ENCODE data around the gene TTBK1.

Gene TTBK1

DNA sequence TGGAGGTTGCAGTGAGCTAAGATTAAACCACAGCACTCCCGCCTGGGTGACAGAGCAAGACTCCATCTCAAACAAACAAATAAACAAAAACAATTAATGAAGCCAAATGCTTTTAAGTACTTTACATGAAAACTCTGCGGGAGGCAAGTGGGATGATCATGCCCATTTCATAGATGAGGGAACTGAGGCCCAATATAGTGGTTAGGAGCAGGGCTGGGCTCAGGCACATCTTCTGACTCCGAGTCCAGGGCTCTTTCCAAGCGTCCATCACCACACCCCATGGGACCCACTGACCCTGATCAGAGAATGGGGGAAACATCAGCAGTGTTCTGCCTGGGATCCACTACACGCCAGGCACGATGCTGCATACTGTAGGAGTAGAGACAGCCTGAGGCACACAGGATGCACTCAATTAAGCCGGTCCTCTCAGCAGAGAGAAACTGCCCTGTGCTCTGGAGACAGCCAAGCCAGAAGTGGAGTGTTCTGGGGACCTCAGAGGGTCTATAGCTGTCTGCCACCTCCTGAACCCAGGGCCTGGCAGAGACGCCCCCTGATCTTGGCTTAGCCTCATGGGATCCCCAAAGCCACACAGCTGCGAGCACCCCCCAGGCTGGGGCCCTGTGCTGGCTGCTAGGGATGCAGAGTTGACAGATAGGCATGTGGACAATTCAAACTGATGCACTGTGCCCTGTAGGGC, 13.5 kb downstream of the TTBK1 start:
- no peak for DNase-seq

DNA sequence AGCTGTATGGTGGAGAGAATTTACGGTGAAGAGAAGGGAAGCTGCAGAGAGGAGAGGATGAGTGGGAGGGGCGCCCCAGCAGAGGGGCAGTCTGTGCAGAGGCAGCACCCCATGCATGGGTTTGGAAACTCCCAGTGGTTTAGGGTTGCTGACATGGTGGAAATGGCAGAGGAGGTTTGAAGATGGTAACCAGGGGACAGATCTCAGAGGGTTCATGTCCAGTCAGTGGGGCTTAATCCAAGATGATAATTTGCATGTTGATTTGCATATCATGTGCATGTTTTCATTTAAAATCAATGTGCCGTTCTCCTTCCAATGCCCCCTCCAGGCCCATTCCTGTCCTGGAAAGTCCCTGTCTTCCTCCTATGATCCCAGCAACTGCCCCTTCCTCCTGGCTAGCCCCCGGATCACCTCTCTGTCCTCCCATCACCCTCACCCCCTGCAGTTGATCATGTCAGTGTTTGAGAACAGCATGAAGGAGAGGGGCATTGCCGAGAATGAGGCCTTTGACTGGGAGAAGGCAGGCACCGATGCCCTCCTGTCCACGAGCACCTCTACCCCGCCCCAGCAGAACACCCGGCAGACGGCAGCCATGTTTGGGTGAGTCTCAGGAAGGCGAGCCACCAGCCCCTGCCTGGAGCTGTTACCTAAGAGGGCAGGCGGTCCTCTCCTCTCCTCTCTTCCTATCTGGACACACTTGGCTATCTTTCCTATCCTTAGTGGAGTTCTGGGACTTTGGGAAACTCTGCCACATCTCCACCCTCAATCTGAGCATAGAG, 14.3 kb downstream of the TTBK1 start:
- DNase-seq: no peak

DNA sequence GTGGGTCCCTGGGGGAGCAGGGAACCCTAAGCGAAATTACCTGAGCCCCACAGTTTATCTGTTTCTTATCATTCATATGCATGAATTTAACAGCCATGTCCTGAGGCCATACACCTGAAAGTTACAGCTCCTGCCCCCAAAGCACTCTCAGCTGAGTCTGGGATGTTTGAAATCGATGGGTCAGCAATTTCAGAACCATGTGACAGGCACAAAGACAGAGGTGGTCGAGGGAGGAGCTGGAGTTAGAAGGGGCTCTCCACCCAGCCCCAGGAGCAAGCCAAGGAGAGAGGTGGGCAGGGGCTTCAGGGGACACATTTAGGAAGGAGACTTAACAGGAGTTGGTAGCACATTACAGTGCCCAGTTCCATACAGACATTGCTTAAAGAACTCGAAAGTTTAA, 14.9 kb downstream of the TTBK1 start:
- DNase-seq: no peak

DNA sequence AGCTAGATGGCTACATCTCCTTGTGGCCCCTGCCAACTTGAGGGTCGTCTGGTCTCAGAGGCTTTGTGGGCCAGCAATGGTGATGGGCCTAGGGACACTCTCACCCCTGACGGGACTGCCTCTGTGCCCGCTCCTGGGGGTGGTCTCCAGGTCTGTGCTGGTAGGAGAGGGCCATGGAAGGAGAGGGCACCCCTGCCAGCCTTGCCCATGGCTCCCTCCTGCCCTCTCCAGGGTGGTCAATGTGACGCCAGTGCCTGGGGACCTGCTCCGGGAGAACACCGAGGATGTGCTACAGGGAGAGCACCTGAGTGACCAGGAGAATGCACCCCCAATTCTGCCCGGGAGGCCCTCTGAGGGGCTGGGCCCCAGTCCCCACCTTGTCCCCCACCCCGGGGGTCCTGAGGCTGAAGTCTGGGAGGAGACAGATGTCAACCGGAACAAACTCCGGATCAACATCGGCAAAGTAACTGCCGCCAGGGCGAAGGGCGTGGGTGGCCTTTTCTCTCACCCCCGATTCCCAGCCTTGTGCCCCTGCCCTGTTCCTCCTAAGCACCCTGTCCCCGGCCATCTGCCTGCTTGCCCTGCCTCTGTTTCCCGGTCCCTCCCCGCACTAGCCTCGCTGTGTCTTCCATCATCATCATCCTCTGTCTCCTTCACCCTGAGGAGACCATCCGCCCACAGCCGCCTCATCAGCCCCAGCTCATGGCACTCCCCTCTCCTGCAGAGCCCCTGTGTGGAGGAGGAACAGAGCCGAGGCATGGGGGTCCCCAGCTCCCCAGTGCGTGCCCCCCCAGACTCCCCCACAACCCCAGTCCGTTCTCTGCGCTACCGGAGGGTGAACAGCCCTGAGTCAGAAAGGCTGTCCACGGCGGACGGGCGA, 15.8 kb downstream of the TTBK1 start:
- no peak for DNase-seq

DNA sequence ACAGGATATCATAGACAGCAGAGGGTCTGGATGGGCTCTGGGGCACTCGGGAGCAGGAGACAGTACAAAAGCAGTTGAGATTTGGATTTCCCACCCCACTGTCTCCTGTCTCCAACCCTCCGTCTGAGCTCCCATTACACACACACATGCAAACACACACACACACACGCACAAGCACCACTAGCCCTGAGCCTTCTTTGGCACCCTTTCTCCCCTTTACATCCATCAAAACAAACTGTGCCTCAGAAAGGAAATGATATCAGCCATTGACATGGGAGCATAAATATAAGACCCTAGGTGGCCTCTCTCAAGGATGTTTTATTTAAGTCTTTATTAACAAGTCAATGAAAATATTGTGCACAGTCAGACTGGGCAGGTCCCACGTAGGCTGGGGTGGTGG, 17.5 kb downstream of the TTBK1 start:
- no peak for DNase-seq

DNA sequence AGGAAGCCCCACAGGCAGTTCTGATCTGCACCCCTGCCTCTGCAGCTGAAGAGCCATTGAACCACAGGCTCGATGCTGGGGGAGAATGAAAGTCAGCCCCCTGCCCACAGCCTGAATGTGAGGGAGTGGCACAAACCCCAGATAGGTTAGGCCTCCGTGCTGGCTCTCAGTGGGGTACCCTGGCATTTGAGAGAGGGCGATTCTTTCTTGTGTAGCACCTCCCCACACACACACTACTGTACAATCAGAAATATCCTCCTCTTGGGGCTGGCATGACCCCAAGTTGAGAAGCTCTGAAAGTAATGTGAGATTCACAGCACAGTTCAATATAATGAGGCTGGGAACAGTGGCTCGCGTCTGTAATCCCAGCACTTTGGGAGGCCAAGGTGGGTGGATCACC, 17.9 kb downstream of the TTBK1 start:
- no peak for DNase-seq

DNA sequence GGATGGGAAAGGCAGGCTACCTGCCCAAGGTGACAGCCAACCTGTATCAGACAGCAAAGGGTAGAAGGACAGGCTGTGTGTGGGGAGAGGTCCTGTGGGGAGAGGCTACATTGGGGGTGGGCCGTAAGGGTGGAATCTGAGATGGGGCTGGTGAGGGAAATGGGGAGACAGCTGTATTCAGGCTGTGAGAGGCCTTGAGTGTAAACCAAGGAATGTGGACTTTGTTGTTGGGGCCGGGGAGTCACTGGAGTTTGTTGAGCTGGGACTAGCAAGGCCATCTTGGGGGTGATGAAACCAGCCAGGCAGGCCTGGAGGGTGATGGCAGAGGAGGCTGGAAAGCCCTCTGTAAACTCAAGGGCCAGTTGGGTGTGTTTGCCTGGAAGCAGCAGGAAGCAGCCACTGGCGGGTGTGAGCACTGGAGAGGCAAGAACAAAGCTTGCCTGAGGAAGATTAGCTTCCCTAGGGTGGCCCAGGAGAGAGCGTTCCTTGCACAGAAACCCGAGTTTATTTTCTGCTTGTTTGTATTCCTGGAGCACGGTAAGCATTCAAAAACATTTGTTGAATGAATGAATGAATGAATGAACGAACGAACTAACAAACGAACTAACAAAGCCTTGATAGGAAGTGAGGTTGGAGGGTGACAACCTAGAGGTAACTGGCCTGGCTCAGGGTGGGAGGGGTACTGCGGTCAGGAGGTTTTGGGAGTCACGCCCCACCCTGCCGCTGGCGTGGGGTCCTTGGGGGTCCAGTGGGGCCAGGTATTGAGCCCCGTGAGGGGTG, 18.9 kb downstream of the TTBK1 start:
- no peak for DNase-seq

DNA sequence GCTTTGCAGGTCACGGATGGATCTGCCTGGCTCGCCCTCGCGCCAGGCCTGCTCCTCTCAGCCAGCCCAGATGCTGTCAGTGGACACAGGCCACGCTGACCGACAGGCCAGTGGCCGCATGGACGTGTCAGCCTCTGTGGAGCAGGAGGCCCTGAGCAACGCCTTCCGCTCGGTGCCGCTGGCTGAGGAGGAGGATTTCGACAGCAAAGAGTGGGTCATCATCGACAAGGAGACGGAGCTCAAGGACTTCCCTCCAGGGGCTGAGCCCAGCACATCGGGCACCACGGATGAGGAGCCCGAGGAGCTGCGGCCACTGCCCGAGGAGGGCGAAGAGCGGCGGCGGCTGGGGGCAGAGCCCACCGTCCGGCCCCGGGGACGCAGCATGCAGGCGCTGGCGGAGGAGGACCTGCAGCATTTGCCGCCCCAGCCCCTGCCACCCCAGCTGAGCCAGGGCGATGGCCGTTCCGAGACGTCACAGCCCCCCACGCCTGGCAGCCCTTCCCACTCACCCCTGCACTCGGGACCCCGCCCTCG, 19.6 kb downstream of the TTBK1 start:
- DNase-seq: no peak

DNA sequence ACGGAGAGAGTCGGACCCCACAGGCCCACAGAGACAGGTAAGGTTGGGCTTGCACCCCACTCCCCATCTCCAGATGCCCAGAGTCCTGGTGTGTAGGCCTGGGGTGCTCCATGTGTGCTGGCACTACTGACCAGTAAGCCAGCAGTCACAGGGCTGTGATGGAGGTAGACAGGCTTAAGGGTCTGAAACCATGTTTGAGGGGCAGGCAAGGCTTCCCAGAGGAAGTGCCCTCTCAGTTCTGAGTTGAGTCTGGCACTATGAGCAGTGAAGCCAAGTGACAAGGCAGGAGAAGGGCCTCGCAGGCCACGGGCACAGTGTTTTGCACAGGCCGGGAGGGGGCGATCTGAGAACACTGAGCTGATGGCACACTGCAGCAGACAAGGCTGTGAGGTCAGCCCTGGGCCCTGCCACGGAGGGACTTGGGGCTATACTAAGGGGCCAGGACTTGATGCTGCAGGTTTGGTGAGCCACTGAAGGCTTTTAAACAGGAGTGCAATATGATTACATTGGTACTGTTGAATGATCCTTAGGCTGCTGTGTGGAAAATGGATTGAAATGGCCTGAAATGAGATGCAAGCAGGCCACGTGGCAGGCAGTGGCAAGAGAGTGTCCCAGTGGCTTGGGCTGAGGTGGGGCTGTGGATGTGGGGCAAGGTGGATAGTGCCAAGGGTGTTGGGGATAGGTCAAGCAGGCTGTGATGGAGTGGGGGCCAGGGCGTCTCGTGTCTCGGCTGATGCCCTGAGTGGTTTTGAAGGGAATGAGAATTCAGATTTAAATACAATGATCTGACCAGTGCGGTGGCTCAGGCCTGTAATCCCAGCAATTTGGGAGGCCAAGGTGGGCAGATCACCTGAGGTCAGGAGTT, 20.3 kb downstream of the TTBK1 start:
- DNase-seq: peak; percentile 42 to 59

DNA sequence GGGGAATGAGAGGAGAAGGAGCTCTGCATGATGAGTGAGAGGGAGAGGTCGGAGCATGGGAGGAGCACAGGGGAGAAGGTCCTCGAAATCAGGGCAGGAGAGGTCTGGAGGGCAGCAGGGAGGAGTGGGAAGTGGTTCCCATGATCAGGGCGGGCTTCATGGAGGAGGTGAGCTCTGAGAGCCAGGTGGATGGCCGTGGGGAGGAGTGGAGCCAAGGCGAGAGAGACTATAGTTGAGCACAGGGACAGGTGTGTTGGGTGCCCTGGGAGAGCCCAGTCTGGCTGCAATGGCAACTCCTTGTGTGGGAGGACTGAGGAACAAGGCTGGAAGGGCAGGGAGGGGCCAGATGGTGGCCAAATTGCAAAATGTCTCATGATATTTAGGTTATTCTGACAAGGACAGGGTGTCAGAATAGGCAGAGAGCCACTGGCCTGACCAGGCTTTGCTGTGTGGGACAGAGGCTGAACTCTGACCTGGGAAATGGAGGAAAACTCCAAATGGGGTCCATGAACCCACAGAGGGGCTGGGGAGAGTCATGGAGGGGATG, 21.4 kb downstream of the TTBK1 start:
- no peak for DNase-seq

DNA sequence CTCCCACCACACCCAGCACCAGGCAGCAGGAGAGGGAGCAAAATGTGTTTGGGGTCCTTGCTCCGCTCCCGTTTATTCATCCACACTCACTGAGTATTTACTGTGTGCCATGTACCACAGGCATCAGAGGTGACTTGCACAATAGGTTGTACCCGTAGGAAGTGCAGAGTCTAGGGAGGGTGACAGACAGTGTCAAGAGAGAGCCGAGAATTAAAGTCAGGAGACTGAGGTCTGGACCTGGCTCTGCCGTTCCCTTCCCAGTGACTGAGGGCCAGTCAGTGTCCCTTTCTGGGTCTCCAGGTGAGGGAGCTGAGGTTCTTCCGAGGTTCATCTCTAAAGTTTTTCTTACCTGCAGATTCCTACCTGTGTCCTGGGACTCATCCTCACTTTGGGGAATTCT, 22.3 kb downstream of the TTBK1 start:
- DNase-seq: no peak

DNA sequence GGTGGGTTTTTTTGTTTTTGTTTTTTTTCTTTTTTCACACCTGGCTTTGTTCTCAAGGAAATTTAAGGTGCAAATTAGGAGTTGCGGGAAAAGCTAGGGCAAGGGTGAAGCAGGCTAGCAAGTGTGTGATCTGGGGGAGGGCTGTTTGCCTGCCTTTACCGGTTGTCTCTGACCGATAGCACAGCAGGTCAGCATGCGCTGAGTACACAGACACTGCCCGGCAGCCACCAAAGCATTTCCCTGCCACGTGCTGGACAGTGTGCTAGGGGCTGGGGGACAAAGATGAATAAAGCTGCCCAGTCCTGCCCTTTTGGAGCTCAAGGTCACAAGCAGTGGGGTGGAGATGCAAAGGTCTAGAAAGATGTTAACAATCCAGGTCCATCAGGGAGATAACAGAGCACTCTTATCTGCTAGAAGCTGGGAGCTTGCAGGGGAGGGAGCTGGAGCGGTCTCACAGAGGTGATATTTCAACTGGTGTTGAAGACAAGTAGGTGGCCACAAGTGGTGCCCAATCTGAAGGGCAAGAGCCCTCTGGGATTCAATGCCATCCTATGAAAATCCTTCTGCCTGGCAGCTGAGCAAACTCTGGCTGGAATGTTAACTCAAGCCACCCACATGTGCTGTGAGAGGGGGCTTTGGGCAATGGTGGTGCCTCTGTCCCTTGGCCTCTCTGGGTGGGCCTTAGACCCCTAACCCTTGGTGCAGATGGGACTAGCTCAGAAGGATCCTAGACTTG, 24.5 kb downstream of the TTBK1 start:
- DNase-seq: no peak

DNA sequence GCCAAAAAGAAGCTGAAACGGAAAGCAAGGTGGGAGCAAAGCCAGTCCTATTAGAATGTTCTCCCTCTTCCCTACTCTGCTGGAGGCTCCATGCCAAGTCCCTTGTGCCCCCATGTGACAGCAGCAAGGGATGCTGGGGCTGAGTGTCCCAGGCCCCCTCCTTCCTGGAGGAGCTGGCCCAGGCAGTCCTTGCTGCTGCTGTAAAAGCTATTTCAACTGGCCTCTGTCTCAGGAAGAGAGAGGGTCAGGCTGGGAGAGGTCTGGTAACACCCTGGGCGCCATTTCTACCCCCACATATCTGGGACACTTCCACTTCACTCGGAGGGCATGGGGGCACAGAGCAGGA, 25.0 kb downstream of the TTBK1 start:
- DNase-seq: no peak

DNA sequence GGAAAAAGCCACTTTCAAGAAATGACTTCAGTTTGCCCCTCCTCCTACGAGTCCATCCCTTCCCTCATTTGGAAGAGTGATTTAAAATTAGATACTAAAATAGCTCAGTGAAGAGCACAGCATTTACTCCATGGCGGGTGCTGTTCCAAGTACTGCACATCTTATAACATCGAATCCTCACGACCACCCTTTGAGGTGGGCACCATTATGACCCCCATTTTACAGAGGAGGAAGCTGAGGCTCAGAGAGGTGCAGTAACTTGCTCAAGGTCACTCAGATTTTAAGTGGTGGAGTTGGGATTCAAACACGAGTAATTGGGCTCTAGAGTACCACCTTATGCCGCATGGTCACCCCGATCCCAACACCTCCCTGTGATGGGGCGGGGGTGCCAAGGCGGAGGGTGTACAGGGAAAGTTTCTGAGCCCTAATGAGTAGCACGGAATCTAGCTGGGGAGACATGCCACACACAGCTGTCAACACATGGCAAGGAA, 25.5 kb downstream of the TTBK1 start:
- DNase-seq: no peak

DNA sequence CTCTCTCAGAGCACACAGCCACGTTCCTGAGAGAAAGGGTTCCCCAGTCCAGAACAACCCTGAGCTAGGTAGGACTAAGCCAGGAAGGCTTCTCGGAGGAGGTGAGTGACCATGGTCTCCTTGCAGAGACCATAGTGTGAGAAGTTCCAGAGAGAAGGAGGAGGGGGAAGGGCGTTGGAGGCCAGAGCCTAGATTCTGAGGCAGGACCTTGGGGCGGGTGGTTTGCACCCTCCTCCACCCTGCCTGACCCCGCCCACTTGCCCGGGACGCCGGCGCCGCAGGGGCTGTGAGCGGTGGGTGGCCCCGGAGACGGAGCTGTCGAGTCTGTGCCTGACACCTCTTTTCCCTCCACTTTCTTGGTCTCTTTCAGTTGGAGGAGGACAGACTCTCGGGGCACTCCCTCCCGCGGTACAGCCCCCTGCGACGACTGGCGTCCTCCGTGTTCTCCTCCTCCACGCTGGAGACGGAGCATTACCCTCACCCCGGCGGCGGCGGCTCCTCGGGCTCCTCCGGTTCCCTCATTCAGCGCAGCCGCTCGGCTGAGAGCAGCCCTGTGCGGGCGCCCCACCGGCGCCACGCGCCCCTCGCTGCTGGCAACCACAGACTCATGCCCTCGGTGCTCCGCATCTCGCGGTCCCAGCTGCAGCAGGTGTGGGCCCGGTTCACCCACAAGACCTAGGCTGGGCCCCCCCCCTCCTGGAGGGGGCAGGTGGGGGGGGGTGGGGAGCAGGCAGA, 26.2 kb downstream of the TTBK1 start:
- DNase-seq: no peak

DNA sequence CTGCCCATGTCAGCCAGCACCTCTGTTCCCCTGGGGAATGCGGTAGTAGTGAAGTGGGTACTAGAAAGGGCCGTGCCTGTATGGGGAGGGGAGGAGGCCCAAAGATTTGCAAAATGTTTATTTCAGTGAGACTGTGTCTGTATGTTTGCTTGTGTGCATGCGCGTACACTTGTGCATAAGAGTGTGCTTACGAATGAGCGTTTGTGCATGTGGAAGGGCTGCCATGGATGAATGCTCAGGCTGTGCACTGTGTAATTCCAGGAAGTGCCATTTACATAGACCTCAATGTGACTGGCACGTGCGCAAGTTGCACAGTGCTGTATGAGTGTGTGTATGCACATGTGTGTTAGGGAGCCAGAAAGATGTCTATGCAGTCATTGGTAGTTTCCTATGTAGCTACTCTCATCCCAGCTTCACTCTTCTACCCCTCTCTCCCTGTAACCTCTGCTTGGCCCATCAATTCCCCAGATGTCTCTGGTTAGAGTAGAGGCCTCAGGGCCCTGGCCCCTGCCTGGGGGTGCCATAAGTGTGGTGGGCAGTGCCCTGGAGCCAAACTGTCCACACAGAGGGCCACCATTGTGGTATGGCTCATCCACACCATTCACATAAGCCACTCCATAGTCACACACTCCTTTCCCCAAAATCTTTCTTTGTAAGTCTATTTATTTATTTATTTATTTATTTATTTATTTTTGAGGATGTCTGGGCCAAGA, 28.0 kb downstream of the TTBK1 start:
- no peak for DNase-seq

DNA sequence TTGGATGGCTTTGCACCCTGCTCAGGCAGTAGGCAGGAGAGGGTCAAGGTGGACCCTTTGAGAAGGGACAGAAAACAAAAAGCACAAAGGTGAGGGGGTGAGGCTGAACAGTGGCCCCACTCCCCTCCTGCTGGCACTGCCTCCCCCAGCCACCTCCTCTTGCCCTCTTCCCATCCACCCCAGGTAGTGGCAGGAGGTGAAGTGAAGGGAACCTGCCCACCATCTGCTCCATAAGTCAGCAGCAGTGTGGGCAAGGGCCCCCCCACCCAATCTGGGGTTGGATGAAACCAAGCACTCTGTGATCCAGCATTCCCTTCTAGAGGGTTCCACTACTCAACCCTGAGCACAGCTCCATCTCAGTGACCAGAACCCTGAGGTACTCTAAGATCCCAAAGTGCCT, 28.7 kb downstream of the TTBK1 start:
- no peak for DNase-seq

DNA sequence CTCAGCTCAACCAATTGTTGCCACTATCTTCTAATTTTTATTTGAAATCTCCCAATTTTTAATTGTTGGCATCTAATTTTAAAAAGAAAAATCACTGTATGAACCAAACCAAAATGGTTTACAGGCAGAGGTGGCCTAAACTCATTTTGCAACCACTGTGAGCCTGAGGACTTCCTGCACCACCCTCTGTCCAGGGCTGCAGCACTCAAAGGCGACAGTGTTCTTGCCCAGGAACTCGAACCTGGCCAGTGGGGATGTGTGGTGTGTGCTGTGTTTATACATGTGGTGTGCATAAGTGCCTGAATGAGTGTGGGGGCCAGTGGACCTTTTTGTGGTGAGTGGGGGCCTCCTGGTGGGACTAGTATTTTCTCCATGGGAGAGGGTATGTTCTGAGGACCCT, 30.4 kb downstream of the TTBK1 start:
- DNase-seq: no peak

All from SW 1271 (cell line).